Hepatocyte (in vitro differentiated cells): ENCODE results near the gene ACTL7A.

Experiments
- EZH2 ChIP-seq: fragments of 200-600 bp; sonication (generic); IDR thresholded peaks from 2 replicates; pipeline ENCODE4 v1.6.1; 2016; ENCODE audit warnings: antibody characterized with exemption, mild to moderate bottlenecking, borderline replicate concordance
- TF ChIP-seq, protein P1 (sequence below): fragments of 200-600 bp; sonication (generic); IDR thresholded peaks from 2 replicates; pipeline ENCODE4 v1.5.1; 2016; ENCODE audit warnings: antibody characterized with exemption, mild to moderate bottlenecking; ENCODE audit not compliant: poor library complexity

DNA sequence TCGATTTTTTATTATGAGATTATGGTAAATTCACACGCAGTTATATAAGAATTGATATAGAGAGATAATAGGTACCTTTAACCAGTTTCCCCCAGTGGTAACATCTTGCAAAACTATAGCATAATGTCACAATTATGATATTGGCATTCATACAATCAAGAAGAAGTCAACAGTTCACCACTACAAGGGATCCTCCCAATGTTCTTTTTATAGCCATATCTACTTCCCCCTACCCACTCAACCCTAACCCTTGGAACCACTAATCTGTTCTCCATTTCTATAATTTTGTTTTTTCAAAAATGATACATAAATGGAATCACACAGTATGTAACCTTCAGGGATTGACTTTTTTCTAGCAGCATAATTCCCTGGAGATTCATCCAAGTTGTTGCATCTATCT lies 16.1 kb upstream of the ACTL7A start:
- TF ChIP-seq, protein P1, sequence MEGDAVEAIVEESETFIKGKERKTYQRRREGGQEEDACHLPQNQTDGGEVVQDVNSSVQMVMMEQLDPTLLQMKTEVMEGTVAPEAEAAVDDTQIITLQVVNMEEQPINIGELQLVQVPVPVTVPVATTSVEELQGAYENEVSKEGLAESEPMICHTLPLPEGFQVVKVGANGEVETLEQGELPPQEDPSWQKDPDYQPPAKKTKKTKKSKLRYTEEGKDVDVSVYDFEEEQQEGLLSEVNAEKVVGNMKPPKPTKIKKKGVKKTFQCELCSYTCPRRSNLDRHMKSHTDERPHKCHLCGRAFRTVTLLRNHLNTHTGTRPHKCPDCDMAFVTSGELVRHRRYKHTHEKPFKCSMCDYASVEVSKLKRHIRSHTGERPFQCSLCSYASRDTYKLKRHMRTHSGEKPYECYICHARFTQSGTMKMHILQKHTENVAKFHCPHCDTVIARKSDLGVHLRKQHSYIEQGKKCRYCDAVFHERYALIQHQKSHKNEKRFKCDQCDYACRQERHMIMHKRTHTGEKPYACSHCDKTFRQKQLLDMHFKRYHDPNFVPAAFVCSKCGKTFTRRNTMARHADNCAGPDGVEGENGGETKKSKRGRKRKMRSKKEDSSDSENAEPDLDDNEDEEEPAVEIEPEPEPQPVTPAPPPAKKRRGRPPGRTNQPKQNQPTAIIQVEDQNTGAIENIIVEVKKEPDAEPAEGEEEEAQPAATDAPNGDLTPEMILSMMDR = no peak
- no peak for TF ChIP-seq EZH2
